Activated CD8-positive, alpha-beta memory T cell treated with anti-CD3 and anti-CD28 coated beads, Interleukin-2, amount 10 ng/mL, durations not matched to agents 7 days and 5 days (primary cell): ENCODE results near the gene ZFP1. TPM values are rescaled to one million over a fixed set of nuclear protein-coding genes. Genes with fewer than 3 reads are reported as not detected.
A peak's percentile ranks its signal among the peaks of the same experiment; 100 is the strongest.

Source experiments
- ATAC-seq: fragments of 150-1000 bp; cut with Tn5 transposase; one replicate; pipeline ENCODE4 v1.10.0; 2021; ENCODE audit warnings: moderate library complexity
- CTCF ChIA-PET: fragments of 350-600 bp; sonication (Branson Sonifier 250); formaldehyde crosslinking; loops from one replicate; lab custom pipeline; 2021; ENCODE audit warnings: antibody characterized with exemption; lab: Charles Lee
- DNase-seq: peaks from one replicate; pipeline ENCODE4 v3.0.0-alpha.2; 2020
- H3K27ac Mint-ChIP-seq: one replicate; pipeline ENCODE4 v1.8.0; 2021; ENCODE audit warnings: mild to moderate bottlenecking, mixed read lengths
- H3K27me3 Mint-ChIP-seq: one replicate; pipeline ENCODE4 v1.8.0; 2021; ENCODE audit warnings: mixed read lengths
- H3K36me3 Mint-ChIP-seq: one replicate; pipeline ENCODE4 v1.8.0; 2021; ENCODE audit warnings: mild to moderate bottlenecking, mixed read lengths
- H3K4me1 Mint-ChIP-seq: one replicate; pipeline ENCODE4 v1.8.0; 2021; ENCODE audit warnings: mixed read lengths
- H3K4me3 Mint-ChIP-seq: one replicate; pipeline ENCODE4 v1.8.0; 2021; ENCODE audit warnings: mild to moderate bottlenecking, moderate library complexity, mixed read lengths
- H3K9me3 Mint-ChIP-seq: one replicate; pipeline ENCODE4 v1.8.0; 2022; ENCODE audit warnings: low read depth, mixed read lengths
- total RNA-seq, 2 experiments: library from RNA; stranded (reverse); gene quantifications; one replicate each; pipeline ENCODE4 v1.2.3, GENCODE V29; 2021

Gene ZFP1
- total RNA-seq, 2 experiments from 2014 or later, result 13.6 to 15.6 TPM

DNA sequence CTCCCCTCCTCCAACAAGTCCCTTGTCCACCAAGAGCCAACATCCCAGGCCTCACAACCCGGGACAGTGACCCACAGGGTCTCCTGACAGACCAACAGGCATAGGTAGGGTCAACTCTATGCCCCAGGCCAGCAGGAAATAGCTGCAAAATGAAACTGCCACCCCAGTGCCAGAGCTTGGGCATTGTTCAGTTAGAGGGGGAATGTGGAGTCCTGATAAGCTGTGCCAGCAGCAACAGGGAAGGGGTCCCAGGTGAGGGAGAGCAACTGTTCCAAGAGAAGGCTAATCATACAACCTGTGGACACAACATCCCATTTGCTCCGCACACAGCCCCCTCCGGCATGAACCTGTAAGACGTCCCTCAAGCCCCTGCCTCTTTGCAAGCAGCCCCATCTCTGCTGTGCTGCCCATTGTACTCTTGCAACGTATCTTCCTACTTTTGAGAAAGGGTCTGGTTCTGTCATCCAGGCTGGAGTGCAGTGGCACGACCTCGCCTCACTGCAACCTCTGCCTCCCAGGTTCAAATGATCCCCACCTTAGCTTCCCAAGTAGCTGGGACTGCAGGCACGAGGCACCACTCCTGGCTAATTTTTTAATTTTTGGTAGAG is 41.4 kb downstream of the ZFP1 start:
- Mint-ChIP-seq H3K9me3 (no peaks in the 10 kb centered on the region), H3K4me1 (no peaks in the 10 kb centered on the region), H3K27ac (no peak overlapping the region), H3K36me3 (no peaks in the 10 kb centered on the region), H3K4me3 (no peak overlapping the region), H3K27me3 (peaks cover 6% of the 10 kb centered on the region)
- DNase-seq, result no peak
- CTCF ChIA-PET, result interaction anchor here (1.3 to 3.7 kb wide), 2 partner anchors 10 to 44 kb away, joined by 6 to 17 read pairs; no protein-coding TSS in a partner anchor
- ATAC-seq, result no peak

DNA sequence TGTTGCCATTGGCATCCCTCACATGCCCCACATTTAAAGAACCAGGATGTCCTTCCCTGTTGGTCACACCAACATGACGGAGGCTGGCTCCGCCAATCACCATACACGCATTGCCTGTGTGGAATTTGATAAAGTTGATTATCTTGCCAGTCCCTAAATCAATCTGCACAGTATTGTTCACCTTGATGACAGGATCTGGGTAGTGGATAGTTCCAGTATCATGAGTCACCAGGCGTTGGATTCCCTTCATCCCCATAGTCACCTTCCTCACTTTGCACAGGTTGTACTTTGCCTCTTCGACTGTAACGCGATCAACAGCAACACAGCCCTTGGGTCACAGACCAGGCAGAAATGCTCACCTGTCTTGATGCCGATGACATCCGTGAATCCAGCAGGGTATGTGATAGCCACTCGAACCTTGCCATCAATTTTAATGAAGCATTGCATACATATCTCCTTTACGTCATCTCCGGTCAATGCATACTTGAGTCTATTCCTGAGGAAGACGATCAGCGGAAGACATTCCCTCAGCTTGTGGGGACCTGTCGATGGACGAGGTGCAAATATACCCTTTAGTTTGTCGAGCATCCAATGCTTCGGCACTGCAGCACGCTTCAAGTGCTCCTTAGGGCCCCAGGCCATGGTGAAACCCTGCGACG is 44.4 kb downstream of the ZFP1 start:
- Mint-ChIP-seq H3K27me3 (peaks cover 13% of the 10 kb centered on the region), H3K36me3 (no peaks in the 10 kb centered on the region), H3K4me3 (no peak overlapping the region), H3K27ac (no peak overlapping the region), H3K4me1 (no peaks in the 10 kb centered on the region), H3K9me3 (no peaks in the 10 kb centered on the region)
- DNase-seq, result no peak
- CTCF ChIA-PET, result no interaction called here
- ATAC-seq, result no peak

DNA sequence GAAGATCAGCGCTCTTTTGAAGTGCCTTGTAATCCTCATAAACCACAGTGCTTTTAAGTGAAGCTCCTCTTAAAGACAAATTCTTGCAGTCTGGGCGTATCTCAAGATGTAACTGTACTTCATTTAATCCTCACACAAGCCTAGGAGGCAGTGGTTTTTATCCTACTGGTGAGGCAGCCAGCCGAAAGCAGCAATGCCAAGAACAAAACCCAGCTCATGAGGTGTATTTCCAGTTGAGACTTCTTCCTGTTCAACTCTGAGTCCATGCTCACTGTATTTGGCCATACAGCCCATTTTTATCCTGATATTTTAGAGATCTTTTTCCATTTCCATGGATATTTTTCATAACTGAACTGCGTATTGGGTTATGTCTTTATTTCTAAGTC is 44.9 kb downstream of the ZFP1 start:
- peaks cover 18% of the 10 kb centered on the region for H3K27me3 Mint-ChIP-seq
- H3K4me1 Mint-ChIP-seq, result no peaks in the 10 kb centered on the region
- H3K9me3 Mint-ChIP-seq, result no peaks in the 10 kb centered on the region
- DNase-seq (no peak), ATAC-seq (no peak)
- no peaks in the 10 kb centered on the region for H3K36me3 Mint-ChIP-seq
- no peak overlapping the region for H3K27ac Mint-ChIP-seq
- CTCF ChIA-PET, result no interaction called here
- no peak overlapping the region for H3K4me3 Mint-ChIP-seq

DNA sequence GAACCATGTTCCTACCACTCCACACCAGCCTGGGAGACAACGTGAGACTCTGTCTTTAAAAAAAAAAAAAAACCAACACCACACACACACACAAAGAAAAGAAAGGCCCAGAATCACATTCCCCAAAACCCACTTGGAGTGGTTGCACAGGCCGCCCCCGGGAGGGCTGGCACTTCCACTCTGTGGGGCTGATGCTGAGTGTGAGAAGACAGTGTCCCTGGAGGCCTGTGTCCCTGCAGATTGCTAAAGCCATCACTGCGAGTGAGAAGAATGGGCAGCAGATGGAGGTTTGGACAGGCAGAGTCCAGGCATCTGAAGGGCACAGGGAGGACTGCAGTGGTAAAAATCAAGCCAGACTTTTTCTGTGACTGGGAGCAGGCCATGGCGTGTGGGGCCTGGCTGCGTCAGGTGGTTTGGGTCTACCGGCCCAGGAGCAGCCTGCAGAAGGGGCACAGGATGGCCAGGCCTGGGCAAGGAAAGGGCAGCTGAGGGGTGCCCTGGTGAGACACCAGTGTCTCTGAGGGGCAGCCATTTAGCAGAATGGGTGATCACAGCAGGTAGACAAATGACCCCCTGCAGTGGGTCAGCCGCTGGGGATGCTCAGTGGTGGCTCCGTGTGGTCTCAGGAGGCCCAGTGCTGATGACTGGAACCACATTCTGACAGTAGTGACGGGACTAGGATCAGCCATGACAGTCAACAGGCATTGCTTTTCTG is 45.6 kb downstream of the ZFP1 start:
- peaks cover 21% of the 10 kb centered on the region for H3K27me3 Mint-ChIP-seq
- H3K9me3 Mint-ChIP-seq, result no peaks in the 10 kb centered on the region
- no peak overlapping the region for H3K27ac Mint-ChIP-seq
- CTCF ChIA-PET, result no interaction called here
- no peaks in the 10 kb centered on the region for H3K36me3 Mint-ChIP-seq
- H3K4me3 Mint-ChIP-seq, result no peak overlapping the region
- no peak for DNase-seq
- peaks cover 2% of the 10 kb centered on the region for H3K4me1 Mint-ChIP-seq
- ATAC-seq, result no peak

DNA sequence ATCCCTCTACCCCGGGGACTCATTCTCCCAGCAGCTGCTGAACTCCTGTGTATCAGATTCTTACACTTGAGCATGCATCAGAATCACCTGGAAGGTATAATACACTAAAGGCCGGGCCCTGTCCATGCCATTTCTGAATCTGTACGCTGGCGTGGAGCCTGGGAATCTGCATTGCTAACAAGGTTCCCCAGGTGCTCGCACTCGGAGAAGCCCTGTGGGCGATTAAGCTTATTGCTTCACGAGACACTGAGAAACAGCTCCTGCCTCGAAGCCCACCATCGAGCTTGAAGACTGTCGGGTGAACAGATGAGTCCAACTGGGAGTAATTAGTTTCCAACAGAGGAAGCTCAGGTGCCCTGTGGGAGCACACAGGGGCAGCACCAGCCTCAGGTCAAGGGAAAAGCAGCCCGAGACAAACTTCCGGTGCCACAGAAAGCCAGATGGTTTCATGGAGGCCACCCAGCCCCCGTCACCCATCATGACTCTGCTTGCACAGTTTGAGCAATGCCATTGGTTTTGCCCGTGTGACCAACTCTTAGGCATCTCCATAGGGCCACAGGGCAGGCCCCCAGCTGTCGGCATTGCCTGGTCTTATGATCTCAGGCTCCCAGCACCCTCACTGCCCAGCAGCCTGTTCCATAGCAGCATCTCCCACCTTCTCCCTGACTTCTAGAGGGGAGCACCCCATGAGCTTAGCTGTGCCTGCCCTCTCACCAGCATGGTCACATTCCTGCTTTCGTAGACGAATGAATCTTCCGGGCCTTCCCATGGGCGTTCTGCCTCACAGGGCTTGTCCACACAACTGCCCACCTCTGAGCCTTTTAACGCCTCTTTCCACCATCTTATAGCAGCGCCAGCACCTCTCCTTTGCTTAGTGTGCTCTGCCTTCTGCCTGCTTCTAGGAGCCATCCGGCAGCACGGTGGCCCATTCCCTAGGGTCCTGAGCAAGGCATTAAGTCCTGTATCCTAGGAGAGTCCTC is 47.8 kb downstream of the ZFP1 start:
- H3K4me1 Mint-ChIP-seq, result peaks cover 9% of the 10 kb centered on the region
- H3K4me3 Mint-ChIP-seq, result no peak overlapping the region
- peaks cover 24% of the 10 kb centered on the region for H3K27me3 Mint-ChIP-seq
- no peaks in the 10 kb centered on the region for H3K9me3 Mint-ChIP-seq
- DNase-seq (peak; percentile 36), ATAC-seq (no peak)
- no peaks in the 10 kb centered on the region for H3K36me3 Mint-ChIP-seq
- CTCF ChIA-PET, result interaction anchor here (0.7 to 5.3 kb wide), 4 partner anchors 22 to 184 kb away, joined by 3 to 43 read pairs (median 21); partner anchors contain the start of gene CTRB1
- H3K27ac Mint-ChIP-seq, result no peak overlapping the region

DNA sequence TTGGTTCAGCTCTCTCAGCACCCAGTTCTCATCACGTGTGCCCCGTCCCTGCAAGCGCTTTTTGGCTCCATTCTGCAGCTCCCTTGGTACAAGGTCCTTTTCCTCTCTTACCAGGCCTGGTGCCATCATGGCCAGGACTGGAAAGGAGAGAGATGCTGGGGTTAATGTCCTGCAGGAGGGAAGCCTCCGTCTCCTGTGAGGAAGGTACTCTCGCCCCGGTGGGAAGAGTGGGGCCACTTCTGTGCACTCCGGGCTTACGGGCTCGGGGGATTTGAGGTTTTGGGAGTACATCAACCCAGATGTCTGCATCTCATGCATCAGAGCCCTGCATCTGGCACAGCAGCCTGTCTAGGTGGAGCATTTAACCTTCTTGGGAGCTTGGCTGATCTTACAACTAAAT is 48.5 kb downstream of the ZFP1 start:
- no peak for ATAC-seq
- peaks cover 12% of the 10 kb centered on the region for H3K4me1 Mint-ChIP-seq
- H3K27me3 Mint-ChIP-seq, result peaks cover 24% of the 10 kb centered on the region
- H3K36me3 Mint-ChIP-seq, result no peaks in the 10 kb centered on the region
- H3K9me3 Mint-ChIP-seq, result no peaks in the 10 kb centered on the region
- DNase-seq, result no peak
- no peak overlapping the region for H3K4me3 Mint-ChIP-seq
- CTCF ChIA-PET, result interaction anchor here (0.9 to 5.3 kb wide), 3 partner anchors 21 to 183 kb away, joined by 3 to 43 read pairs (median 39); partner anchors contain the start of gene CTRB1
- H3K27ac Mint-ChIP-seq, result no peak overlapping the region

DNA sequence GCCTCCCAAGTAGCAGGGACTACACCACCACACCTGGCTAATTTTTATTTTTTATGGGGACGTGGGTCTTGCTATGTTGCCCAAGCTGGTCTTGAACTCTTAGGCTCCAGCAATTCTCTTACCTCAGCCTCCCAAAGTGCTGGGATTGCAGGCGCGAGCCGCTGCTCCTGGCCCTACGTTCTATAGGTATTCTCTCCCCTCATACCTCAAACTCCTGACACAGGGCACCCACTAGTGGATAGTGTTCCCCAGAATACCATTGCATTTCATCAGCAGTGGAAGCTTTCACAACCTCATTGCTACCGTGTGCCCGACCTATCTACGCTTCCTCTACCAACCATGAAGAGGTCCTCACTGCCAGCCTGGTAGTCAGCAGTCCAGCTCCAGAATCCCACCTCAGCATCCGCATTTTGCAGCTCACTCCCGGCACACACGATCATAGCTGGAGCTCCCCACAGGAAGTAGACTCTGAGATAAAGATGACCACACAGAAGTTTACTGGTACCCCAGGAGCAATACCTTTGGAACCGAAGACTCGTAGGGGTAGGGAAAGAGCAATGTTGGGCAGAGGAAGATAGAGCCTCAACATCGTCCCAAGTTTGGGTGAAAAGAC is 49.3 kb downstream of the ZFP1 start:
- no peak overlapping the region for H3K27ac Mint-ChIP-seq
- H3K36me3 Mint-ChIP-seq, result no peaks in the 10 kb centered on the region
- peaks cover 24% of the 10 kb centered on the region for H3K27me3 Mint-ChIP-seq
- no peak overlapping the region for H3K4me3 Mint-ChIP-seq
- CTCF ChIA-PET, result interaction anchor here (2.7 to 5.3 kb wide), 4 partner anchors 14 to 190 kb away, joined by 13 to 43 read pairs (median 27); partner anchors contain the start of gene CTRB1
- ATAC-seq, result no peak
- no peaks in the 10 kb centered on the region for H3K9me3 Mint-ChIP-seq
- peaks cover 12% of the 10 kb centered on the region for H3K4me1 Mint-ChIP-seq
- DNase-seq, result no peak

DNA sequence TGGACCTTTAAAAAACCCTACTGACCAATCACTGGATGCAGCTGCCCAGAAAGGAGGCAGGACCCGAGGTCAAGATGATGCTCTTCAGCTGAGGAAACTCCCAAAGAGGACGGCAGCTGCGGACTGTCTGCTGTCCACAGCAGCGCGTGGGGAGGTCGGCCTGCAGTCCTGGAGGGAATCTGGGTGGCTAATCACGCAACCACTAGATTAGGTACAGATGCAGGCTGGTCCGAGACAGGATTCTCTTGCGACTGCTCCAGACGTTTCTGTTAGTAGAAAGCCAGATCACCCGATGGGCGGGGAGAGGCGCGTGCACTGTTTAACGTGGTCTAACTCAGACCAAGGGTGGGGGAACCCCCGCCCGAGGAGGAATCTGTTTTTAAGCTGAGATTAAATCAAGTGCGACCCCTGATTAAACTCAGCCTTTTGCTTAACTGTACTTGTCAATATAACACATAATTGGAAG is 49.8 kb downstream of the ZFP1 start:
- Mint-ChIP-seq H3K27me3 (peaks cover 24% of the 10 kb centered on the region), H3K36me3 (no peaks in the 10 kb centered on the region), H3K9me3 (no peaks in the 10 kb centered on the region), H3K4me1 (peaks cover 12% of the 10 kb centered on the region), H3K4me3 (no peak overlapping the region), H3K27ac (no peak overlapping the region)
- CTCF ChIA-PET, result interaction anchor here (1.4 to 5.3 kb wide), 13 partner anchors 15 to 267 kb away, joined by 5 to 43 read pairs (median 12); partner anchors contain the start of genes CTRB1 and TMEM170A
- ATAC-seq, result no peak
- no peak for DNase-seq

DNA sequence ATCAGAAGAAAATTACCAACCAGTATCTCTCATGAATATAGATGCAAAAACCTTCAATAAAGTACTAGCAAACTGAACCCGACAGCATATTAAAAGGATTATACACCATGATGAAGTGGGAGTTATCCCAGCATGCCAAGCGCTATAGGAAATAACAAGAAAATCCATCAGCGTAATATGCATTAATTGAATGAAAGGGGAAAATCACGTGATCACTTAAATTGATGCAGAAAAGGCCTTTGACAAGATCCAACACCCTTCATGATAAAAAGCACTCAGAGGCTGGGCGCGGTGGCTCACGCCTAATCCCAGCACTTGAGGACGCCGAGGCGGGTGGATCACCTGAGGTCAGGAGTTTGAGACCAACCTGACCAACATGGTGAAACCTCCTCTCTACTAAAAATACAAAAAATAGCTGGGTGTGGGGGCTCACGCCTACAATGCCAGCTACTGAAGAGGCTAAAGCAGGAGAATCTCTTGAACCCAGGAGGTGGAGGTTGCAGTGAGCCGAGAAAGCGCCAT is 53.8 kb downstream of the ZFP1 start:
- Mint-ChIP-seq H3K4me1 (peaks cover 12% of the 10 kb centered on the region), H3K36me3 (no peaks in the 10 kb centered on the region), H3K27ac (no peak overlapping the region), H3K27me3 (peaks cover 17% of the 10 kb centered on the region), H3K9me3 (no peaks in the 10 kb centered on the region), H3K4me3 (no peak overlapping the region)
- ATAC-seq (no peak), DNase-seq (no peak)
- CTCF ChIA-PET, result interaction anchor here (0.7 to 1.5 kb wide), 7 partner anchors 16 to 362 kb away, joined by 3 to 7 read pairs (median 3); no protein-coding TSS in a partner anchor

DNA sequence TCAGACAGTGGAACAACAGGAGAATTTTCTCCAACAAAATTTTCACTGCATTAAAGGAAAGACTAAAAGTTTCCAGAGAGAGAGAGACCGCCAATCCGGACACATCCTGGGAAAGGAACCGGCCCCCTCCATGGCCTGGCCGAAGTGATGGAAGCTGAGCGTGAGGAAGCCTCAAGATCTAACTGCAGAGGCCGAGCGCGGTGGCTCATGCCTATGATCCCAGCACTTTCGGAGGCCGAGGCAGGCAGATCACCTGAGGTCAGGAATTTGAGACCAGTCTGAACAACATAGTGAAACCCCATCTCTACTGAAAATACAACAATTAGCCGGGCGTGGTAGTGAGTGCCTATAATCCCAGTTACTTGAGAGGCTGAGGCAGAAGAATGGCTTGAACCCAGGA is 54.8 kb downstream of the ZFP1 start:
- no peaks in the 10 kb centered on the region for H3K9me3 Mint-ChIP-seq
- DNase-seq, result no peak
- ATAC-seq, result no peak

DNA sequence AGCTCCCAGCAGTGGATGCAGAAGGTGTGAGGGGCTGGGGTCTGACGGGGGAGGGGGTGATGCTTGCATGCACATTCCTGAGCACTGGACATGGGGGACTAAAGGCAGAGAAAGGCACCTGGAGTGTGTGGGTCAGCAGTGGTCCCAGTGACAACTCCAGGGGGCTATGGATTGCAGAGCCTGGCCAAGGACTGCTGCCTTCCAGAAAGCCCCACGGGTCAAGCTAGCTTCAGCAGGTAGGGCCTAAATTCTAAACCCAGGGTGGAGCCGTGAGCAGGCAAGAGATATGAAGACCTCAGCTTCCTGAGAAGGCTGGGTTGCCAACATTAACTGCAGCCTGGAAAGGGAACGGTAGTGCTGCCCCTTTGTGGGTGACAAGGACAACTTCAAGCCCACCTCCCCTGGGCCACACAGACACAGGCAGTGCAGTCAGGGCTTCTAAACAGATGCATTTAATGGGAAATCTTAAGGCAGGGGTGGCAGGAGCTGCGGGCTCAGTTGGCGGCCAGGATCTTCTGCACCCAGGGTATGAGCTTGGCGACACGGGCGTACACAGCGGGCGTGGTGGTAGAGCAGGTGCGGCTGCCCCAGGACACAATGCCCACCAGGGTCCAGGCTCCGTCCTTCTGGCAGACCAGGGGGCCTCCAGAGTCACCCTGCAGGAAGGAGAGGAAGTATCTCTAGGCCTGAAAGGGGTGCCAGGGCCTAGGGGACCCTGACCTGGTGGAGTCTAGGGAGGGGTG is 55.5 kb downstream of the ZFP1 start:
- Mint-ChIP-seq H3K27me3 (peaks cover 3% of the 10 kb centered on the region), H3K4me3 (no peak overlapping the region), H3K27ac (no peak overlapping the region), H3K36me3 (no peaks in the 10 kb centered on the region), H3K4me1 (peaks cover 10% of the 10 kb centered on the region), H3K9me3 (no peaks in the 10 kb centered on the region)
- no peak for ATAC-seq
- DNase-seq, result no peak
- CTCF ChIA-PET, result interaction anchor here (1.5 kb wide), 1 partner anchor 261 kb away, joined by 3 read pairs; no protein-coding TSS in a partner anchor

More for the DNA sequence above, 54.8 kb downstream of the ZFP1 start:
- no peak overlapping the region for H3K4me3 Mint-ChIP-seq
- H3K4me1 Mint-ChIP-seq, result peaks cover 12% of the 10 kb centered on the region
- H3K36me3 Mint-ChIP-seq, result no peaks in the 10 kb centered on the region
- peaks cover 8% of the 10 kb centered on the region for H3K27me3 Mint-ChIP-seq
- CTCF ChIA-PET, result interaction anchor here (1.5 kb wide), 1 partner anchor 262 kb away, joined by 3 read pairs; no protein-coding TSS in a partner anchor
- H3K27ac Mint-ChIP-seq, result no peak overlapping the region
